Daoy (cell line): ENCODE results near the gene PDE8A. TPM values are rescaled to one million over a fixed set of nuclear protein-coding genes. Genes with fewer than 3 reads are reported as not detected.
"Not testable (repeated sequence)": the region's sequence is repeated elsewhere in the genome, so short reads cannot be mapped to it uniquely, and the experiment has no call there.

Experiments used
- DNase-seq: peaks from one replicate; pipeline ENCODE4 v3.0.0-alpha.2; 2015; ENCODE audit warnings: low read depth
- total RNA-seq: library from RNA; depleted of rRNA; stranded (reverse); fragments of >200 nt; shearing (Covaris generic); gene quantifications from 2 replicates; pipeline ENCODE4 v1.2.3, GENCODE V29; 2014

The PDE8A gene
- total RNA-seq, 1 experiment from 2014 or later, result 4.9 TPM

DNA sequence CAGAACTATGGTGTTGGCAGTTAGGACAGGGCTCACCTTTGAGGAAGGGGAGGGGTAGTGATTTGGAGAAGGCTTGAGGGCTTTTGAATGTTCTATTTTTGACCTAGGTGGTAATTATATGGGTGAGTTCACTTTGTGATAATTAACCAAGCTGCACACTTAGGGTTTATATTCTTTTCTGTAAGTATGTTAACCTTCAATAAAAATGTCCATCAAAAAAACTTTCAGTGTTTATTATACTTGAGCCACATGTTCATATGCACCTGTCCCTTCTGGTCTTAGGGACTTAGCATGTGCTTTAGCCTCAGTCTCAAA is 28.4 kb downstream of the PDE8A start:
- no peak for DNase-seq

DNA sequence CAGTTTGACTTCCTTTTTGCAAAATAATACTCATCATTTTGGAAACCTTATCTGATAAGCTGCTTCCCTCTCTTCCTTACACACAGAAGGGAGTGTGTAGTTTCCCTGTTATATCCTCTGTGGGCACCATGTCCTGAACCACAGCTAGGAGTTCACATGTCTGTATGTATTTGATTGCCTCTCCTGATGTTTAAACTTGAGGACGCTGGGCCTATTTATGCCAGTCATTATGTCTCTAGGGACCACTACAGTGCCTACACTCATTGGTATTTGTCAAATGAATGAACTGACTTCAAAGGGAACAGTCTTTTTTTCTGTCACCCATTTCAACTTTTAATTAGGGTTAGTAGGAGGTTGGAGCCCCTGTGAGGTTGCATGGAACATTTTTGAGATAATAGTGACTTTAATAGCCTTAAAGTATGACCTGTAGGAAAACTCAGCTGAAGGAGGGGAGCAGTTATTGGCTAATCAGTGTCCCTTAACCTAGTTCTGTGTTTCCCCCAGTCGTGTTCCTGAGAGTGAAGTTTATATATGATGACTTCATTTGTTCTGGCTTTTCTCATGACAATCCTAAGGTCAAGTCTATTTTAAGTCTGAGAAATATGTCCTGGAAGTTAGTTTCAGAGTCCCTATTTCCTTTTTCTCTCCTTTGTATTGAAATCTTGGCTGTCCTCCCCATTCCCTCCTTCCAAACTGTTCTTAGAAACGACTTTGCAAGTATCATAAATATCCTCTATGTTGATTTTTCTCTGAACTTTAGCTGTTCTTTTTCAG is 28.9 kb downstream of the PDE8A start:
- no peak for DNase-seq

- DNase-seq, result no peak
Observed at GRCh38 chr15:85011160-85011571, 29.5 kb downstream of the PDE8A start.

GRCh38 chr15:85011724-85012123 is 30.1 kb downstream of the PDE8A start:
- DNase-seq, result not testable (repeated sequence)

GRCh38 chr15:85013785-85014184 is 32.1 kb downstream of the PDE8A start:
- DNase-seq, result no peak

GRCh38 chr15:85014932-85015331 is 33.3 kb downstream of the PDE8A start:
- DNase-seq, result no peak

- no peak for DNase-seq
Observed at GRCh38 chr15:85016275-85016674, 34.6 kb downstream of the PDE8A start.

DNA sequence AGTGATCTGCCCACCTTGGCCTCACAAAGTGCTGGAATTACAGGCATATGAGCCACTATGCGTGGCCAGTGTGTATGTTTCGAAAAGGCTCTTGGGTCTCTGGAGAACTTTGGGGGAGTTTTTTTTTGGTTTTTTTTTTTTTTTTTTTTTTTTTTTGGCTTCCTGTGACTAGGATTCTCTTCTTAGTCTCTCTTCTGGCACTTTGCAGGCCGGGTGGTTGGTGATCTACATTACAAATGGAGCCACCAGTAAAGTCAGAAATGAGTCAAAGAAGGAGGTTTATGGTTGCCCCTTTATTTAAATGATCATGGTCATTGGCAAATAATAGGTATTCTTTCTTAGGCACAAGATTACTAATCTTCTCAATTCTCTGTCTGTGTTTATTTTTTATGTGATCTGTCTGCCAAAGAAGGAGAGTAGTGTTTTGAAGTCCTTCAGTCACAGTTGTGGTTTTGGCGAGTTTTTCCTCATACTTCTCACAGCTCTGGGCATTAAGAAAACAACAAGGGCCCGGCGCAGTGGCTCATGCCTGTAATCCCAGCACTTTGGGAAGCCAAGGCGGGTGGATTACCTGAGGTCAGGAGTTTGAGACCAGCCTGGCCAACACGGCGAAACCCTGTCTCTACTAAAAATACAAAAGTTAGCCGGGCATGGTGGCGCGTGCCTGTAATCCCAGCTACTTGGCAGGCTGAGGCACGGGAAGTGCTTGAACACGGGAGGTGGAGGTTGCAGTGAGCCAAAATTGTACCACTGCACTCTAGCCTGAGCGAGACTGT is 38.3 kb downstream of the PDE8A start:
- DNase-seq, result no peak

DNA sequence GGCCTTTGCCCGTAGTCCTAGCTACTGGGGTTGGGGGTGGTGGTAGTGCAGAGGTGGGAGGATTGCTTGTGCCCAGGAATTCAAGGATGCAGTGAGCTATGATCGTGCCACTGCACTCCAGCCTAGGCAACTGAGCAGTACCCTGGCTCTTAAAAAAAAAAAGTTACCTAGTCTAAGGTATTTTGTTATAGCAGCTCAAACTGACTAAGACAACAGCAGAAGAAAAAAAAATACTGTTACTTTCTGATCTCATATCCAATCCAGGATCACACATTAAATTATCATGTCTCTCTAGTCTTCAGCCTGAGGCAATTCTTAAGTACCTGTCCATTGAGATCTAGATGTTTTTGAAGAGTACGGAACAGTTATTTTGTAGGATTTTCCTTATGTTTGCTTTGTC is 39.8 kb downstream of the PDE8A start:
- no peak for DNase-seq

- no peak for DNase-seq
Observed at GRCh38 chr15:85022860-85023403, 41.3 kb downstream of the PDE8A start.

DNA sequence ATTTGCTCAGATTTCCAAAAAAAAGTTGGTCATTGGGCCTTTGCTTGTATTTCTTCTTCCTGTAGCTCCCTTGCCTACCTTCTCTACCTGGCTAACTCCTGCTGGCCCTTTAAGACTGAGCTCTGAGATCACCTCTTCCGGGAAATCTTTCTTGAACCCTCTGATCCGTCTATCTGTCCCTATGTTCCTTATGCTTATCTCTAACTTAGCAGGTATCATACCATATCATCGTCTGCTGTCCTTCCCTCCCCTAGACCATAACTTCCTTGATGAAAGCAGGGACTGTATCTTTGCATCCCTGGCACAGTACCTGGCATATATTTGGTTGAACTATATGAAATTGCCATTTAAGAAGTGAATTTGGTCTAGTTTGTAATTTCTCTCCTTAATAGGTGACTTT is 42.3 kb downstream of the PDE8A start:
- DNase-seq, result no peak

GRCh38 chr15:85024509-85025336 is 43.1 kb downstream of the PDE8A start:
- DNase-seq, result peak; percentile 56

DNA sequence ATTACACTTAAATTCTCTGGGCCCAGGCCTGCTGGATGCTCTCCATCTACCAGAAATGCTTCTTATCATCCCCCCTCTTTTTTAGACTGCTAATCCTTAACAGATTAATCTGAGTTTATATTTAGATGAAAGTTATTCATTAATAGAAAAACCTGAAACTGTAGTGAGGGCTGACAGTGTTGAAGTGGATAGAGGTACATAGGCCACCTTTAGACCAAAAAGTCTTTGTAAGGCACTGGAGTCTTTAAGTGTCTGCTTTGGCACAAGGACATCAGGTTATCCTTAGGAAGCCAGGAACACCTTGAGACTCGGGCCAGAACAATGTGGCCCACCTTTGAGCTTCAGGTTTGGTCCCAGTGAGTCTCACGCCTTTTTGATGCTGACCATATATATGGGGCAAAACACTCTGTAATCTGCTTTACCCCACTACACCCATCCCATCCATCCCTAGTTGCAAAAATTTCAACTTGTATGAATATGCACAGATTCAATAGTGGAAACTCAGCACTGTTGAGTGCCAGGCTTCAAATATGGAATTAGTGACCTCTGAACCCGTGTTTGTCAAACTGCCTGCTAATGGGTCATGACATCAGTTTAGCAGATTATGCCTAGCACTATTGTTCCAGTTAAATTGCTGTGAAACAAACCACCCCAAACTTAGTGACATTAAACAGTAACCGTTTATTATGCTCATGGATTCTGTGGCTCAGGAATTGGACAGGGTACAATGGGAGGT is 44.0 kb downstream of the PDE8A start:
- no peak for DNase-seq

- no peak for DNase-seq
Observed at GRCh38 chr15:85026304-85027032, 44.8 kb downstream of the PDE8A start.

GRCh38 chr15:85027033-85027380 is 45.4 kb downstream of the PDE8A start:
- DNase-seq, result no peak

DNA sequence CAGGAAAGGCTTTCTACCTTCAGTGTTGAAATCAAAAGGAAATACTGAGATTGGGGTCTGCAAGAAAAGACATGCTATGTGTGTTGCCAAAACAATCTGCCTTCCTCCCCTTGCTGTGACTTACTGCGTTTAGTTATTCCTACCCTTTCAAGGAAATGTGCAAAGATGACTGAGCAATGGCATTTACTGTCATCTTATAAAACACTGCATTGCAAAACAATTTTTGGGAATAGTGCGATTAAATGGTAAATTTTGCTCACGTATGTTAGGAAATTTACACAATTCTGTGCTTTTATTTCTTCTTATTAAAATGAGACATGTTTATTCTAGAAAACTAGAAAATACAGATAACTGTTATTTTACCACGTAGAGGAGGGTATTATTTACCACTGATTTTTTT is 45.8 kb downstream of the PDE8A start:
- no peak for DNase-seq

DNA sequence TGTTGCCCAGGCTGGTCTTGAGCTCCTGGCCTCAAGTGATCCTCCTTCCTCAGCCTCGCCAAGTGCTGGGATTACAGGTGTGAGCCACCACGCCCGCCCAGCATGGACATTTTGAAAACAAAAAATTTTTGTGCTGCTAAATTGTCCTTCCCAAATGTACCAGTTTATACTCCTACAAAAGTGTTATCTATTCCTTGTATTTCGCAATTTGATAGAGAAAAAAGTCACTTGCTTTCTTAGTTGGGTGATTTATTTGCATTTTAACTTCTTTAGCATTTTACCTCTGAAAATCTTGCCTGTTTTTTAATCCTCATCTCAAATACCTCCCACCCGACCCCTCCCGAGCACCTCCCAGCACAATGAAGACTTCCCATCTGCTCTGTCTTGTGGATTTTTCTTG is 46.8 kb downstream of the PDE8A start:
- no peak for DNase-seq

- no peak for DNase-seq
Observed at GRCh38 chr15:85029221-85029620, 47.6 kb downstream of the PDE8A start.

DNA sequence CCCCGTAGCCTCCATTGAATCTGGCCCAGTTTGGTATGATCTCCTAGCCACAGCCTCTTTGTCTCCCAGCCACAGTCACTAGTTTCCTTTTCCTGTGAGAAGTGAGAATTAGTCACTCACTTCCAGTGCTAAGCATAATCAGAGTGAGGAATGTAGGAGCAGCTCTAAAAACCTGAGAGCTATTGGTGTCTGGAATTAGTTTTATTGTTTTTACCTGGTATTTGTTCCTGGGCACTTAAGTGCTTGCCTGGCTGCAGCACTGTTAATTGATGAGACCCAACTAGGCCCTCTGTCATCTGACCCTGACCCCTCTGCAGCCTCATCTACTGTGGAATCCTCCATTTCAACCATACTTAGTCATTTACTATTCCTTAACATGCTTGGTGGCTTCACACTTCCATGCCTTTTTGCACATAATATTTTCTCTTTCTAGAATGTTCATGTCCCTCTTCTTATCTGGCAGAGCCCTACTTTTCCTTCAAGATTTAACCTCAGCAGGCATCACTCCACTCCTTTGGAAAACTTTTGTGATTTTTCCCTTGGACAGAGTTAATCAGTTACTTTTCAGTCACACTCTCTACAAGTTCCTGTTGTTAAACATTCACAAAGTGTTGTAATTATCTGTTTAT is 48.8 kb downstream of the PDE8A start:
- DNase-seq, result peak; percentile 35
